Measurements from ENCODE around the gene FSTL1.

- TF ChIP-seq CTCF (IDR thresholded peaks at IDR 0.05) (no peak), ZFX (IDR thresholded peaks at IDR 0.05; ENCODE audit: borderline replicate concordance) (no peak)
Measured at GRCh38 chr3:120469882-120470301, 19.1 kb upstream of the FSTL1 start.

Measured in 22Rv1 (cell line).